K562 (cell line): ENCODE data around the gene KARS1. TPM values are rescaled to one million over a fixed set of nuclear protein-coding genes. Genes with fewer than 3 reads are reported as not detected.

Source experiments
- HDAC6 ChIP-seq: IDR thresholded peaks from 2 replicates; pipeline ENCODE4 v1.6.1; 2012; ENCODE audit warnings: low read depth, mild to moderate bottlenecking, control low read depth, inconsistent platforms, low read length, moderate library complexity
- KLF16 ChIP-seq: IDR thresholded peaks from 2 replicates; pipeline ENCODE4 v1.6.1; 2016; ENCODE audit warnings: antibody characterized with exemption
- RNF2 ChIP-seq: sonication (generic); IDR thresholded peaks from 2 replicates; pipeline ENCODE4 v1.6.1; 2016
- ZNF134 ChIP-seq: fragments of 250-450 bp; sonication (Bioruptor Pico); conservative IDR thresholded peaks from 2 replicates; pipeline ENCODE4 v1.4.0; 2020
- ZNF436 ChIP-seq: fragments of 250-450, 450-650 bp; sonication (Bioruptor Pico); formaldehyde crosslinking; IDR thresholded peaks from 2 replicates; pipeline ENCODE4 v1.7.0; 2020; ENCODE audit warnings: mild to moderate bottlenecking
- ZNF589 ChIP-seq: fragments of 200-800 bp; sonication (Bioruptor generic); IDR thresholded peaks from 2 replicates; pipeline ENCODE4 v1.6.1; 2016; ENCODE audit warnings: low read depth, missing genetic modification characterization, missing compliant biosample characterization
- polyA plus RNA-seq, 8 experiments: library from polyadenylated mRNA; depleted of rRNA in 4 of 8; stranded (reverse) in 5 of 8; unstranded in 3 of 8; fragments of >200 nt; fragmentation: Nextera tagmentation in 2 of 8; fragmentation: Illumina TruSeq in 1 of 8; extraction: Ambion mirVana in 2 of 8; extraction: Trizol in 1 of 8; gene quantifications; 2 replicates each; pipeline versions ENCODE4 v1.2.1 to v1.2.3, GENCODE V29; 2011 to 2014; ENCODE audit warnings: inconsistent platforms in 1 of 8, missing spikeins in 1 of 8
- total RNA-seq, 7 experiments: library from RNA; depleted of rRNA in 6 of 7; stranded (reverse); fragments of >200 nt in 6 of 7; fragmentation: Illumina TruSeq in 2 of 7; extraction: Trizol in 2 of 7; gene quantifications; 2 replicates each; pipeline versions ENCODE4 v1.2.1 to v1.2.3, GENCODE V29; 2011 to 2021; ENCODE audit warnings: low replicate concordance in 1 of 7
- TF ChIP-seq, protein P1 (sequence below): sonication (generic); formaldehyde crosslinking; IDR thresholded peaks from 2 replicates; pipeline ENCODE4 v1.8.0; 2023; ENCODE audit warnings: missing genetic modification reagents, mild to moderate bottlenecking, borderline replicate concordance
- TF ChIP-seq, protein P2 (sequence below), 3 experiments: IDR thresholded peaks in 2 of 3; conservative IDR thresholded peaks in 1 of 3; 2 replicates each; pipeline ENCODE4 v1.5.1; 2011 to 2012; ENCODE audit warnings: low read length in 3 of 3, mild to moderate bottlenecking in 3 of 3, control low read depth in 2 of 3, improper control_type of control experiment in 1 of 3, inconsistent platforms in 1 of 3, low read depth in 1 of 3, mixed read lengths in 1 of 3, moderate library complexity in 1 of 3; ENCODE audit not compliant: insufficient read depth in 2 of 3
- TF ChIP-seq, protein P3 (sequence below): fragments of 250-450 bp; sonication (Bioruptor Pico); IDR thresholded peaks from 2 replicates; pipeline ENCODE4 v1.9.0; 2021; ENCODE audit warnings: mild to moderate bottlenecking, inconsistent platforms
- TF ChIP-seq, protein P4 (sequence below): fragments of 450-650 bp; formaldehyde crosslinking; IDR thresholded peaks from 2 replicates; pipeline ENCODE4 v1.4.0; 2022; ENCODE audit warnings: missing genetic modification characterization
- TF ChIP-seq, protein P5 (sequence below): sonication (generic); formaldehyde crosslinking; IDR thresholded peaks from 2 replicates; pipeline ENCODE4 v1.8.0; 2022; ENCODE audit warnings: mild to moderate bottlenecking, missing genetic modification reagents
- TF ChIP-seq, protein P6 (sequence below): sonication (generic); formaldehyde crosslinking; IDR thresholded peaks from 2 replicates; pipeline ENCODE4 v1.8.1; 2023; ENCODE audit warnings: mild to moderate bottlenecking, missing genetic modification reagents

The KARS1 gene
- total and polyA plus RNA-seq, 9 of the 15 experiments (the other 6 are each of a cell fraction or from before 2014, with no cell fraction given) = 223 to 386 (median 304) TPM

DNA sequence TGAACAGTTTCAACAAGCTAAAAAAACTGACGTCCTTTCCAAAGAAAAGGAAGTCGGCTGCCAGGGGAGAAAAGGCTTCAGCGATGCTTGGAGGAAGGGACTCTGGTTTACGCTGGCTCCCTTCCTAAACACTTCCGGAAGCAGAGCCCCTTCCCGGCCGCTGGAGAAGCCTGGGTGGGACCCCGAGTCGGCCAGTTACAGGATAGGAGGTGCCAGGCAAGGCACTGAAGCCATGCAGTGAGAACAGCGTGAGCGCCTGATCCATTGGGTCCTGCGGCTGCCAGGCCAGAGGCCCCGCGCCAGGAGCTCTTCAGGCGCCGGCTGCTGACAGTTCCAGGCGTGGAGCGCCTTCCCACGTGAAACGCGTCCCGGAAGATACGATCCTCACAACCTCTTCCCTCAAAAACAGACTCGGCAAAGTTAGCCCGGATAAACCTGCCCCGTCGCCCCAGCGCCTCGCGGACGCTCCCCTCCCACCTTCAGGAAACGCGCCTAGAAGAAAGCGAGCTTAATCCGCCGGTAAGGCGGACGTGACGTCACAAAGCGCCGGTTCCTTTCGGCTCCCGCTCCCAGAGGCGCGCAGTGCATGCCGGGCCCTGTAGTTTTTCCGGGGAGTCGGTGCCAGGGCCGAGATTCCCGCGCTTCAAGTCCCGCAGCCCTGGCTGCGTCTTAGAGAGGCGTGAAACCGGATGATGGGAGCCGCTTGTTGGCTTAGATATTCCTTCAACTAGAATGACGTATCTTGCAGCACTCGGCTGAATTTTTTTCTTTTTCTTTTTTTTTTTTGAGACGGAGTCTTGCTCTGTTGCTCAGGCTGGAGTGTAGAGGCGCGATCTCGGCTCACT is 24.5 kb downstream of the KARS1 start, which contains the start of gene ADAT1 (continued):
- TF ChIP-seq, protein P1, sequence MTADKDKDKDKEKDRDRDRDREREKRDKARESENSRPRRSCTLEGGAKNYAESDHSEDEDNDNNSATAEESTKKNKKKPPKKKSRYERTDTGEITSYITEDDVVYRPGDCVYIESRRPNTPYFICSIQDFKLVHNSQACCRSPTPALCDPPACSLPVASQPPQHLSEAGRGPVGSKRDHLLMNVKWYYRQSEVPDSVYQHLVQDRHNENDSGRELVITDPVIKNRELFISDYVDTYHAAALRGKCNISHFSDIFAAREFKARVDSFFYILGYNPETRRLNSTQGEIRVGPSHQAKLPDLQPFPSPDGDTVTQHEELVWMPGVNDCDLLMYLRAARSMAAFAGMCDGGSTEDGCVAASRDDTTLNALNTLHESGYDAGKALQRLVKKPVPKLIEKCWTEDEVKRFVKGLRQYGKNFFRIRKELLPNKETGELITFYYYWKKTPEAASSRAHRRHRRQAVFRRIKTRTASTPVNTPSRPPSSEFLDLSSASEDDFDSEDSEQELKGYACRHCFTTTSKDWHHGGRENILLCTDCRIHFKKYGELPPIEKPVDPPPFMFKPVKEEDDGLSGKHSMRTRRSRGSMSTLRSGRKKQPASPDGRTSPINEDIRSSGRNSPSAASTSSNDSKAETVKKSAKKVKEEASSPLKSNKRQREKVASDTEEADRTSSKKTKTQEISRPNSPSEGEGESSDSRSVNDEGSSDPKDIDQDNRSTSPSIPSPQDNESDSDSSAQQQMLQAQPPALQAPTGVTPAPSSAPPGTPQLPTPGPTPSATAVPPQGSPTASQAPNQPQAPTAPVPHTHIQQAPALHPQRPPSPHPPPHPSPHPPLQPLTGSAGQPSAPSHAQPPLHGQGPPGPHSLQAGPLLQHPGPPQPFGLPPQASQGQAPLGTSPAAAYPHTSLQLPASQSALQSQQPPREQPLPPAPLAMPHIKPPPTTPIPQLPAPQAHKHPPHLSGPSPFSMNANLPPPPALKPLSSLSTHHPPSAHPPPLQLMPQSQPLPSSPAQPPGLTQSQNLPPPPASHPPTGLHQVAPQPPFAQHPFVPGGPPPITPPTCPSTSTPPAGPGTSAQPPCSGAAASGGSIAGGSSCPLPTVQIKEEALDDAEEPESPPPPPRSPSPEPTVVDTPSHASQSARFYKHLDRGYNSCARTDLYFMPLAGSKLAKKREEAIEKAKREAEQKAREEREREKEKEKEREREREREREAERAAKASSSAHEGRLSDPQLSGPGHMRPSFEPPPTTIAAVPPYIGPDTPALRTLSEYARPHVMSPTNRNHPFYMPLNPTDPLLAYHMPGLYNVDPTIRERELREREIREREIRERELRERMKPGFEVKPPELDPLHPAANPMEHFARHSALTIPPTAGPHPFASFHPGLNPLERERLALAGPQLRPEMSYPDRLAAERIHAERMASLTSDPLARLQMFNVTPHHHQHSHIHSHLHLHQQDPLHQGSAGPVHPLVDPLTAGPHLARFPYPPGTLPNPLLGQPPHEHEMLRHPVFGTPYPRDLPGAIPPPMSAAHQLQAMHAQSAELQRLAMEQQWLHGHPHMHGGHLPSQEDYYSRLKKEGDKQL (CRISPR knock-in tag) = no peak
- TF ChIP-seq HDAC6 = no peak
- TF ChIP-seq, protein P2, sequence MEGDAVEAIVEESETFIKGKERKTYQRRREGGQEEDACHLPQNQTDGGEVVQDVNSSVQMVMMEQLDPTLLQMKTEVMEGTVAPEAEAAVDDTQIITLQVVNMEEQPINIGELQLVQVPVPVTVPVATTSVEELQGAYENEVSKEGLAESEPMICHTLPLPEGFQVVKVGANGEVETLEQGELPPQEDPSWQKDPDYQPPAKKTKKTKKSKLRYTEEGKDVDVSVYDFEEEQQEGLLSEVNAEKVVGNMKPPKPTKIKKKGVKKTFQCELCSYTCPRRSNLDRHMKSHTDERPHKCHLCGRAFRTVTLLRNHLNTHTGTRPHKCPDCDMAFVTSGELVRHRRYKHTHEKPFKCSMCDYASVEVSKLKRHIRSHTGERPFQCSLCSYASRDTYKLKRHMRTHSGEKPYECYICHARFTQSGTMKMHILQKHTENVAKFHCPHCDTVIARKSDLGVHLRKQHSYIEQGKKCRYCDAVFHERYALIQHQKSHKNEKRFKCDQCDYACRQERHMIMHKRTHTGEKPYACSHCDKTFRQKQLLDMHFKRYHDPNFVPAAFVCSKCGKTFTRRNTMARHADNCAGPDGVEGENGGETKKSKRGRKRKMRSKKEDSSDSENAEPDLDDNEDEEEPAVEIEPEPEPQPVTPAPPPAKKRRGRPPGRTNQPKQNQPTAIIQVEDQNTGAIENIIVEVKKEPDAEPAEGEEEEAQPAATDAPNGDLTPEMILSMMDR (IDR thresholded peaks at IDR 0.05 in 2 of 3, conservative IDR thresholded peaks at IDR 0.05 in 1 of 3; ENCODE audit: insufficient read depth in 2 of 3, low read depth in 1 of 3, low read length in 3 of 3) = no peak
- TF ChIP-seq, protein P3, sequence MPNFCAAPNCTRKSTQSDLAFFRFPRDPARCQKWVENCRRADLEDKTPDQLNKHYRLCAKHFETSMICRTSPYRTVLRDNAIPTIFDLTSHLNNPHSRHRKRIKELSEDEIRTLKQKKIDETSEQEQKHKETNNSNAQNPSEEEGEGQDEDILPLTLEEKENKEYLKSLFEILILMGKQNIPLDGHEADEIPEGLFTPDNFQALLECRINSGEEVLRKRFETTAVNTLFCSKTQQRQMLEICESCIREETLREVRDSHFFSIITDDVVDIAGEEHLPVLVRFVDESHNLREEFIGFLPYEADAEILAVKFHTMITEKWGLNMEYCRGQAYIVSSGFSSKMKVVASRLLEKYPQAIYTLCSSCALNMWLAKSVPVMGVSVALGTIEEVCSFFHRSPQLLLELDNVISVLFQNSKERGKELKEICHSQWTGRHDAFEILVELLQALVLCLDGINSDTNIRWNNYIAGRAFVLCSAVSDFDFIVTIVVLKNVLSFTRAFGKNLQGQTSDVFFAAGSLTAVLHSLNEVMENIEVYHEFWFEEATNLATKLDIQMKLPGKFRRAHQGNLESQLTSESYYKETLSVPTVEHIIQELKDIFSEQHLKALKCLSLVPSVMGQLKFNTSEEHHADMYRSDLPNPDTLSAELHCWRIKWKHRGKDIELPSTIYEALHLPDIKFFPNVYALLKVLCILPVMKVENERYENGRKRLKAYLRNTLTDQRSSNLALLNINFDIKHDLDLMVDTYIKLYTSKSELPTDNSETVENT = no peak
- TF ChIP-seq RNF2 = peak; percentile 35; the same call in 1 of the 2 replicates
- TF ChIP-seq, protein P4, sequence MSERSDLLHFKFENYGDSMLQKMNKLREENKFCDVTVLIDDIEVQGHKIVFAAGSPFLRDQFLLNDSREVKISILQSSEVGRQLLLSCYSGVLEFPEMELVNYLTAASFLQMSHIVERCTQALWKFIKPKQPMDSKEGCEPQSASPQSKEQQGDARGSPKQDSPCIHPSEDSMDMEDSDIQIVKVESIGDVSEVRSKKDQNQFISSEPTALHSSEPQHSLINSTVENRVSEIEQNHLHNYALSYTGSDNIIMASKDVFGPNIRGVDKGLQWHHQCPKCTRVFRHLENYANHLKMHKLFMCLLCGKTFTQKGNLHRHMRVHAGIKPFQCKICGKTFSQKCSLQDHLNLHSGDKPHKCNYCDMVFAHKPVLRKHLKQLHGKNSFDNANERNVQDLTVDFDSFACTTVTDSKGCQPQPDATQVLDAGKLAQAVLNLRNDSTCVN (CRISPR knock-in tag) = no peak
- TF ChIP-seq ZNF134 (CRISPR knock-in tag) = no peak
- TF ChIP-seq, protein P5, sequence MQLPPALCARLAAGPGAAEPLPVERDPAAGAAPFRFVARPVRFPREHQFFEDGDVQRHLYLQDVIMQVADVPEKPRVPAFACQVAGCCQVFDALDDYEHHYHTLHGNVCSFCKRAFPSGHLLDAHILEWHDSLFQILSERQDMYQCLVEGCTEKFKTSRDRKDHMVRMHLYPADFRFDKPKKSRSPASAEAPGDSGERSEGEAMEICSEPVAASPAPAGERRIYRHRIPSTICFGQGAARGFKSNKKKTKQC (CRISPR knock-in tag) = 0 out of 2 replicates have a peak, but pooled peaks have one; percentile 48
- TF ChIP-seq ZNF436 (CRISPR knock-in tag) = no peak
- no peak for TF ChIP-seq ZNF589 (CRISPR knock-in tag)
- no peak for TF ChIP-seq KLF16
- TF ChIP-seq, protein P6, sequence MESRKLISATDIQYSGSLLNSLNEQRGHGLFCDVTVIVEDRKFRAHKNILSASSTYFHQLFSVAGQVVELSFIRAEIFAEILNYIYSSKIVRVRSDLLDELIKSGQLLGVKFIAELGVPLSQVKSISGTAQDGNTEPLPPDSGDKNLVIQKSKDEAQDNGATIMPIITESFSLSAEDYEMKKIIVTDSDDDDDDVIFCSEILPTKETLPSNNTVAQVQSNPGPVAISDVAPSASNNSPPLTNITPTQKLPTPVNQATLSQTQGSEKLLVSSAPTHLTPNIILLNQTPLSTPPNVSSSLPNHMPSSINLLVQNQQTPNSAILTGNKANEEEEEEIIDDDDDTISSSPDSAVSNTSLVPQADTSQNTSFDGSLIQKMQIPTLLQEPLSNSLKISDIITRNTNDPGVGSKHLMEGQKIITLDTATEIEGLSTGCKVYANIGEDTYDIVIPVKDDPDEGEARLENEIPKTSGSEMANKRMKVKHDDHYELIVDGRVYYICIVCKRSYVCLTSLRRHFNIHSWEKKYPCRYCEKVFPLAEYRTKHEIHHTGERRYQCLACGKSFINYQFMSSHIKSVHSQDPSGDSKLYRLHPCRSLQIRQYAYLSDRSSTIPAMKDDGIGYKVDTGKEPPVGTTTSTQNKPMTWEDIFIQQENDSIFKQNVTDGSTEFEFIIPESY (CRISPR knock-in tag) = no peak; the same call in 1 of the 2 replicates
